Right lung (tissue), 5 donors: ENCODE results near the gene MYH7B. TPM values are rescaled to one million over a fixed set of nuclear protein-coding genes. Genes with fewer than 3 reads are reported as not detected.

Source experiments
- DNase-seq, 2 donors: peaks; one replicate each; pipeline ENCODE4 v3.0.0-alpha.2; 2013
- polyA plus RNA-seq, 5 donors: library from polyadenylated mRNA; unstranded; fragments of 120-200 nt; gene quantifications; one replicate each; pipeline versions ENCODE4 v1.2.1 to v1.2.3, GENCODE V29; 2013; ENCODE audit warnings: inconsistent platforms in 1 of 5, low replicate concordance in 1 of 5; ENCODE audit not compliant: insufficient read length in 5 of 5, insufficient read depth in 1 of 5

Gene MYH7B
- polyA plus RNA-seq, 5 donors: 1.6 to 5.6 (median 2.1) TPM

DNA sequence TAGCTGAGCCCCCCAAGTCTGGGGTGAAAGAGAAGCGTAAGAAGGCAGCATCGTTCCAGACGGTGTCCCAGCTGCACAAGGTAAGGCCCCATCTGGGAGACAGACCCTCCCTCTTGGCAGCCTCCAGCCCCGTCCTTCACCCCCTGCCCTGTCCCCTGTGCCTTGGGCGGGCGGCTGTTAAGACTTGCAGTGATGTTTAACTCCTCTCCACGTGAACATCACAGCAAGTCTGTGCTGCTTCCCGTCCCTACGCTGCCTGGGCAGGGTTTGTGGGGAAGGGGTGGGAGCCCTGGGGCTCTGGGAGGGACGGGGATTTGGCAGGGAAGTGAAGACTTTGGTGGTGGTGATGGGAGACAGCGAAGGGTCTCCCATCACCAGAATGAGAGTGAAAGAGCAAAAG, 34.6 kb downstream of the MYH7B start:
- no peak for DNase-seq

DNA sequence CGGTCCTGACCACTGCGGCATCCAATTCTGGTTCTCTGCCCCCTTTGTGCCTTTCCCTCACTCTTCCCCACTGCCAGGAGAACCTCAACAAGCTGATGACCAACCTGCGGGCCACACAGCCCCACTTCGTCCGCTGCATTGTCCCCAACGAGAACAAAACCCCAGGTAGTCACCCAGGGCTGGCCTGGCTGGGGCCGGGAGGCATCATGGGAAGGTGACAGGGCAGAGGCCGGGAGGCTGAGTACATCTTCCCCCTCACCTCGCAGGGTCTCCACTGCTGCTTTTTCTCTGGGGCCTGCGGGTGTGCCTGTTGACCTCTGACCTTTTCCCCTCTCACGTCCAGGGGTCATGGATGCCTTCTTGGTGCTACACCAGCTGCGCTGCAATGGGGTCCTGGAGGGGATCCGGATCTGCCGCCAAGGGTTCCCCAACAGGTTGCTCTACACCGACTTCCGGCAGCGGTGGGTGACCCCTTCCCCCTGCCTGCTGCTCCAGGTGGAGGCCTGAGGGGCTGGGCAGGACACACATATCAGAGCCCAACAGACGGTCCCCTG, 35.1 kb downstream of the MYH7B start:
- no peak for DNase-seq

DNA sequence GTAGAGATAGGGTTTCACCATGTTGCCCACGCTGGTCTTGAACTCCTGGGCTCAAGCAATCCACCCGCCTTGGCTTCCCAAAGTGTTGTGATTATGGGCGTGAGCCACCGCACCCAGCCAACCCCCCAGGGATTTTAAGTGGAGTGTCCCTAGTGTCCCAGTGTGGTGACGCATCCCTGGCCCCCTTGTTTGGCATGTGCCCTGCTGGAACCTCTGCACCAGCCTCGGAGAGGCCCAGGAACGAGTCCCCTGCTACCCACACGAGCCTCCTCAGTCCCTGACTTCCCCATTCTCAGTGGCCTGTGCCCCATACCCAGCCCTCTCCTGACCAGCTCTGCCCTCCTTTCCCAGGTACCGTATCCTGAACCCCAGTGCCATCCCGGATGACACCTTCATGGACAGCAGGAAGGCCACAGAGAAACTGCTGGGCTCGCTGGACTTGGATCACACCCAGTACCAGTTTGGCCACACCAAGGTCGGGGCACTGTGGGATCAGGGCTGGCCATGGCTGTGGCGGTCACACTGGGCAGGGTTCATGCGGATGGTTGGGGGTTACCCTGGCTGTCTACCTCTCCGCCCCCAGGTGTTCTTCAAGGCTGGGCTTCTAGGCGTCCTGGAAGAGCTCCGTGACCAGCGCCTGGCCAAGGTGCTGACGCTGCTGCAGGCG, 37.2 kb downstream of the MYH7B start:
- no peak for DNase-seq

DNA sequence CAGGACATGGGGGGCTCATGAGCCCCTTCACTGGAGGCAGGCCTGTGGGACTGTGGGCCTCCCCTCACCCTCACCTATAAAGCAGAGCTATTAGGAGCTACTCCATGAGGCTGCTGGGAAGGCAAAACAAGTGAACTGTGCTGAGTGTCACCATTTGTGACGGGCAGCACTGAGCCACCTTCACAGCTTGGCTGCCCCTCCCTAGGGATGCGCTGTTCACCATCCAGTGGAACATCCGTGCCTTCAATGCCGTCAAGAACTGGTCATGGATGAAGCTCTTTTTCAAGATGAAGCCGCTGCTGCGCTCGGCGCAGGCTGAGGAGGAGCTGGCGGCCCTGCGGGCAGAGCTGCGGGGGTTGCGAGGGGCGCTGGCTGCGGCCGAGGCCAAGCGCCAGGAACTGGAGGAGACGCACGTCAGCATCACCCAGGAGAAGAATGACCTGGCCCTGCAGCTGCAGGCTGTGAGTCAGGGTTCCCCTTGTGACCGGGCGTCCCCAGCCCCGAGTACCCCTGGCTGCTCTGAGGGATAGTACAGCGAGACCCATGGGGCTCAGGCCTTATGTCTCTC, 38.4 kb downstream of the MYH7B start:
- DNase-seq: no peak

DNA sequence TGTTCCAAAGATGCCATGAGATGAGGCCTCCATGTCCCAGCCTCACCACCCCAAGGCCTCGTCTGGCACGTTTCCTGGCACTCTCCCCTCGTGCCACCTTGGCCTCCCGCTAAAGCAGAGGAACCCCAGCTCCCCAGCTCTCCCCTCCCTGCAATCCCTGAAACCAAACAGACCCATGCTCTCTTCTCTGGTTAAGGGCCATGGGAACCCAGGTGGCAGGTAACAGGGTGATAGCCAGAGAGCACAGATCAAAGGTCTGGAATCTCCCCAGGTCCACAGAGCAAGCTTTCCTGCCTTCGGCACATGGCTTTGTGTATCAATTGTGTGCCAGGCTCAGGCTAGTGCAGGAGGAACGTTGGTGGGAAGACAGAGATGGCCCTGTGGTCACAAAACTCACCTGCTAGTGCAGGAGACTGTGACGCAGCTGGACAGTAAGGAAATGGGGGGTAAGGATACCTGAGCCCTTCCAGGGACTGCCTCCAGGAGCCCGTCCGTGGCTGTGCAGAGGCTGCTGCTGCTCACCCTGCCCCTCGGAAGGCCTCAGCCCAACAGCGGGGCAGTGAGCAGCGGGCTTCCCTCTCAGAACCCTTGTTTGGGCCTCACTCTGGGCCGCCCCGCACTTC, 39.0 kb downstream of the MYH7B start:
- DNase-seq: no peak

DNA sequence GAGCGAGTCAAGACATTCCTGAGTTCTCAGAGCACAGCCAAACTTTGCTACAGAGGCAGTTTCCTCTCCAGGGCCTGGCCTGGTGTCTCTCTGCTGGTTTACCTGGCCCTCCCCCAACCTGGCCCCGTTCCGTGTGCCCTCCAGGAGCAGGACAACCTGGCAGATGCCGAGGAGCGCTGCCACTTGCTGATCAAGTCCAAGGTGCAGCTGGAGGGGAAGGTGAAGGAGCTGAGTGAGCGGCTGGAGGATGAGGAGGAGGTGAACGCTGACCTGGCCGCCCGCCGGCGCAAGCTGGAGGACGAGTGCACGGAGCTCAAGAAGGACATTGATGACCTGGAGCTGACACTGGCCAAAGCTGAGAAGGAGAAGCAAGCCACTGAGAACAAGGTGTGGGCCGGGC, 39.5 kb downstream of the MYH7B start:
- DNase-seq: no peak

DNA sequence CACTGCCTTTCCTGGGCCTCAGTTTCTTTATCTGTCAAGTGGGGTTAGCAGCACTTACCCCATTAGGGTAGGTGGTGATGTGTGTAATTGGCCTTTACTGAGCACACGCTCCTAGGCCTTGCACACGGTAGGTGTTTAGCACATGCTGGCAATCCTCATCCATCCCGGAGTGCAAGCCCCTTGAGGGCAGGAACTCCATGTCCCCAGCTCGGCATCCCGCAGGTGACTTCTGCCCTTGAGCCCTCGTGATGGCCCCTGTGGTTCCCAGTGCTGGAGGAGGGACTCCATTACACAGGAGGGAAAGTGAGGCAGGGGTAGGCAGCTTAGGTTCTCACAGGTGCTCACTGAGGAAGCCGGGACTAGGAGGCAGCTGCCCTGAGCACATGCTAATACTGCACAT, 40.0 kb downstream of the MYH7B start:
- no peak for DNase-seq

DNA sequence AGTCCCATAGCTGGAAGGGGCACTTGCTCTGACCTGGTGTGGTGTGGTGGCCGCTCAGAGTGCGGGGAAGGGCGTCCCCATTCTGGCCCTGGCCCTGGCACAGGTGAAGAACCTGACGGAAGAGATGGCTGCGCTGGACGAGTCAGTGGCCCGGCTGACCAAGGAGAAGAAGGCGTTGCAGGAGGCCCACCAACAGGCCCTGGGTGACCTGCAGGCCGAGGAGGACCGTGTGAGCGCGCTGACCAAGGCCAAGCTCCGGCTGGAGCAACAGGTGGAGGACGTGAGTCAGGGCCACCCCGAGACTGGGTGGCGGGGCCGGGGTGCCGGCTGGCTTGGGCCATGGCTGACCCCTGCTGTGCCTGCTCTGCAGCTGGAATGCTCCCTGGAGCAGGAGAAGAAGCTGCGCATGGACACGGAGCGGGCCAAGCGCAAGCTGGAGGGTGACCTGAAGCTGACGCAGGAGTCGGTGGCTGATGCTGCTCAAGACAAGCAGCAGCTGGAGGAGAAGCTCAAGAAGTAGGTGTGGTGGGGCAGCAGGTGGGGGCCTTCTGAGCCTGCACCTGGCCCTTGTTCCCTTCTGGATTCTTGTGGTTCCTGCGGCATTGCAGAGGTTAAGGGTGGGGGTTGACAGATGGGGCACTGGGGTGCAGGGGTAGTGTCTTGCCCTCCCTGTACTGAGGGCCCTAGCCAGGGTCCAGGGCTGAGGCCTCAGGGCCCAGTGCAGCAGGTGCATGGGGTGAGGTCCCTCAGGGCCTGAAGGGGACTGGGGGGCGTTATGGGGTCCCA, 40.8 kb downstream of the MYH7B start:
- DNase-seq: no peak

DNA sequence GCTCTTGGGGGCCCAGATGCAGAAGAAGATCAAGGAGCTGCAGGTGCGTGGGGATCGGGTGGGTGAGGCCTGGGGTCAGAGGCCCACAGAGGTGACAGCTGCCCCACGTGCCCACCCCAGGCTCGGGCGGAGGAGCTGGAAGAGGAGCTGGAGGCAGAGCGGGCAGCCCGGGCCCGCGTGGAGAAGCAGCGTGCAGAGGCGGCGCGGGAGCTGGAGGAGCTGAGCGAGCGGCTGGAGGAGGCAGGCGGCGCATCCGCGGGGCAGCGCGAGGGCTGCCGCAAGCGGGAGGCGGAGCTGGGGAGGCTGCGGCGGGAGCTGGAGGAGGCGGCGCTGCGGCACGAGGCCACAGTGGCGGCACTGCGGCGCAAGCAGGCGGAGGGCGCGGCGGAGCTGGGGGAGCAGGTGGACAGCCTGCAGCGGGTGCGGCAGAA, 41.5 kb downstream of the MYH7B start:
- DNase-seq: no peak

DNA sequence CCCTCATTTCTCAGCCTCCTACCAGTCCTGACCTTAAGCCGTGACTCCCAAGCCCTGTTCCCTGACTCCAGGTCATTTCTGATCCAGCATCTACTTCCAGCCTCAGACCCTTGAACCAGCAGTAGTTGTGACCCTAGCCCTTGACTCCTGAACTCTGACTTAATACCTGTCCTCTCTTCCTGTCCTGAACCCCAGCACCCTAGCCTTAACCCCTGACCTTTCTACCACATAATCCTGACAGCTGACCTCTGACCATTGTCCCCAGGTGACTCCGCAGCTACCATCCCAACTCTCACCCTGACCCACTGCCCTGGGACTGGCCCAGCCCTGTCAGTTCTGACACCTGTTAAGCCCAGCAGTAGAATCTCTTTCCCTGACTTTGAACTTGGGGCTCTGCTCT, 42.1 kb downstream of the MYH7B start:
- DNase-seq: no peak

DNA sequence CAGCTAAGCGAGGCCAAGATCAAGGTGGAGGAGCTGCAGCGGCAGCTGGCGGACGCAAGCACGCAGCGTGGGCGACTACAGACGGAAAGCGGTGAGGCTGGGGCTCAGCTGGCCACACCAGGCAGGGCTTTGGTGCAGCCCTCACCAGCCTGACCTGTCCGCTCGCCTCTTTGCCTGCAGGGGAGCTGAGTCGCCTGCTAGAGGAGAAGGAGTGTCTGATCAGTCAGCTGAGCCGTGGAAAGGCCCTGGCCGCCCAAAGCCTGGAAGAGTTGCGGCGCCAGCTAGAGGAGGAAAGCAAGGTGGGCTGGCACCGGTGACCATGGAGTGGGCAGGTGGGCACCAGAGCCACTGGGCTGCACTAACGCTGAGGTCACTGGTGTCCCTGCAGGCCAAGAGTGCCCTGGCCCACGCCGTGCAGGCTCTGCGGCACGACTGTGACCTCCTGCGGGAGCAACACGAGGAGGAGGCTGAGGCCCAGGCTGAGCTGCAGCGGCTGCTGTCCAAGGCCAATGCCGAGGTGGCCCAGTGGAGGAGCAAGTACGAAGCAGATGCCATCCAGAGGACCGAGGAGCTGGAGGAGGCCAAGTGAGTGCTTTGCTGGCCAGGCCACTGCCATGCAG, 42.8 kb downstream of the MYH7B start:
- DNase-seq: no peak

DNA sequence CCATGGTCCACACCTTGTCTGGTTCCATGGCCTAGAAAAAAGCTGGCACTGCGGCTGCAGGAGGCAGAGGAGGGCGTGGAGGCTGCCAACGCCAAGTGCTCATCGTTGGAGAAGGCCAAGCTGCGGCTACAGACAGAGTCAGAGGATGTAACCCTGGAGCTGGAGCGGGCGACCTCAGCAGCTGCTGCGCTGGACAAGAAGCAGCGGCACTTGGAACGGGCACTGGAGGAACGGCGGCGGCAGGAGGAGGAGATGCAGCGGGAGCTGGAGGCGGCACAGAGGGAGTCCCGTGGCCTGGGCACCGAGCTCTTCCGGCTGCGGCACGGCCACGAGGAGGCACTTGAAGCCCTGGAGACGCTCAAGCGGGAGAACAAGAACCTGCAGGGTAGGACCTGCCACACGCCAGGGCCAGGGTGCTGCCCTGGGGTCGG, 43.4 kb downstream of the MYH7B start:
- DNase-seq: no peak

DNA sequence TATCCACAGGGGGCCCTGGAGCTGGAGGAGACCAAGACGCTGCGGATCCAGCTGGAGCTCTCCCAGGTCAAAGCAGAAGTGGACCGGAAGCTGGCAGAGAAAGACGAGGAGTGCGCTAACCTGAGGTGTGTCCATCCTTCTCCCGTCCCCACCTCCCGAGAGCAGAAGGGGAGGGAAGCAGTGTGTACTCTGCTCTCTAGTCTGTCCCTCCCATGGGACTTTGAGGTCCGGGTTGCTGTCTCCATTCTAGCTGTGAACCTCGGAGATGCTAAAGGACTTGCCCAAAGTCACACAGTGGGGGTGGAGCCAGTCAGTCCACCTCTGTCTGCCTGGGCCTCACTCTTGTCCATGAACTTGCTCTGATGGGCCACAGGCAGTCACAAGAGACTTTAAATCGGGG, 44.1 kb downstream of the MYH7B start:
- DNase-seq: no peak

DNA sequence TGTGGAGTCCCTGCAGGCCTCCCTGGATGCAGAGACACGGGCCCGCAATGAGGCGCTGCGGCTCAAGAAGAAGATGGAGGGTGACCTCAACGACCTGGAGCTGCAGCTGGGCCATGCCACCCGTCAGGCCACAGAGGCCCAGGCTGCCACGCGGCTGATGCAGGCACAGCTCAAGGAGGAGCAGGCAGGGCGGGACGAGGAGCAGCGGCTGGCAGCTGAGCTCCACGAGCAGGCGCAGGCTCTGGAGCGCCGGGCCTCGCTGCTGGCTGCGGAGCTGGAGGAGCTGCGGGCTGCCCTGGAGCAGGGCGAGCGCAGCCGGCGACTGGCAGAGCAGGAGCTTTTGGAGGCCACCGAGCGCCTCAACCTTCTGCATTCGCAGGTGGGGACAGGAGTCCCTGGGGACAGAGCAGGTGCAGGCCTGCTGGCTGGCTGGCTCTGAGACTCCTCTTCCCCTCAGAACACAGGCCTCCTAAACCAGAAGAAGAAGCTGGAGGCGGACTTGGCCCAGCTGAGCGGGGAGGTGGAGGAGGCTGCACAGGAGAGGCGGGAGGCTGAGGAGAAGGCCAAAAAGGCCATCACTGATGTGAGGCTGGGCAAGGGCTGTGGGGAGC, 44.7 kb downstream of the MYH7B start:
- no peak for DNase-seq

DNA sequence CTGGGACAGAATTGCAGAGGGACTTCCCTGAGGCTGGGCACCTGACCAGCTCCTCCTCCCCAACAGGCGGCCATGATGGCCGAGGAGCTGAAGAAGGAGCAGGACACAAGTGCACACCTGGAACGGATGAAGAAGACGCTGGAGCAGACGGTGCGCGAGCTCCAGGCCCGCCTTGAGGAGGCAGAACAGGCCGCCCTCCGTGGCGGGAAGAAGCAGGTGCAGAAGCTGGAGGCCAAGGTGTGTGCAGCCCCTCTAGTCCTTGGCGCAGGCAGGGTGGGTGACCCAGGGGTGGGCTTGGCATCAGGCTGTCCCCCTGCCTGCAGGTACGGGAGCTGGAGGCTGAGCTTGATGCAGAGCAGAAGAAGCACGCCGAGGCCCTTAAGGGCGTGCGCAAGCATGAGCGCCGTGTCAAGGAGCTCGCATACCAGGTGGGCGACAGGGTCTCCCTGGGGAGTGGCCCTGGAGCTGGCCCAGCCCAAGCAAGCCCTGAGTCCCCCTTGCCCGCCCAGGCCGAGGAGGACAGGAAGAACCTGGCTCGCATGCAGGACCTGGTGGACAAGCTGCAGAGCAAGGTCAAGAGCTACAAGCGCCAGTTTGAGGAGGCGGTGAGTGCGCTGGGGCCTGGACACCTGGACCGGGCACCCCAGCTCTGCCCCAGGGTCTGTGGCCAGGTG, 45.4 kb downstream of the MYH7B start:
- no peak for DNase-seq

DNA sequence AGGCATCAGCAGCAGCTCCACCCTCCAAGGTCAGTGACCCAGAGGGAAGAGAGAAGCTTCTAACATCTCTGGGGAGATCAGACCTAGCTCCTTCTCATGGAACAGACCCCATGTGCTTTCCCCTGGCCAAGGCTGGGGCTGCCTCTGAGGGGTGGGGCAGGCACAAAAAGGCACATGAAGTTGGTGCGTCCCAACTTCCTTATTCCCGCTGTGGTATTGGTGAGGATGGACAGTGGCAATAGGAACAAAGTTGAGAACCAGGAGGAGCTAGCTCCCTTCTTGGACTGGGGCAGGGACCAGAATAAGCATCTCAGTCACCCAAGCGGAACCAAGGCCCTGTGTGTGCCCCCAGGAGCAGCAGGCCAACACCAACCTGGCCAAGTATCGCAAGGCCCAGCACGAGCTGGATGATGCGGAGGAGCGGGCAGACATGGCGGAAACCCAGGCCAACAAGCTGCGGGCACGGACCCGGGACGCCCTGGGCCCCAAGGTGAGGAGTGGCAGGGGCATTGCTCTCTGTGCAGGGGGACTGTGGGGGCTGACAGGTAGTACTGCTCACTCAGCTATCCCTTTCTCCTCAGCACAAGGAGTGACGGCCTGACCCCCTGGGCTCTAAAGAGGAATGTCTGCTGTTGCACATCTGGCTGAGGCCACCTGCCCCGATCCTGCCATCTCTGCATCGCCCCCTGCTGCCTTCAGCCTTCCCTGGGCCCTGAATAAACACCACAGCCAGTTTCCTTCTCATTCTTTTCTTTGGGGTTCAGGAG, 46.1 kb downstream of the MYH7B start:
- no peak for DNase-seq

DNA sequence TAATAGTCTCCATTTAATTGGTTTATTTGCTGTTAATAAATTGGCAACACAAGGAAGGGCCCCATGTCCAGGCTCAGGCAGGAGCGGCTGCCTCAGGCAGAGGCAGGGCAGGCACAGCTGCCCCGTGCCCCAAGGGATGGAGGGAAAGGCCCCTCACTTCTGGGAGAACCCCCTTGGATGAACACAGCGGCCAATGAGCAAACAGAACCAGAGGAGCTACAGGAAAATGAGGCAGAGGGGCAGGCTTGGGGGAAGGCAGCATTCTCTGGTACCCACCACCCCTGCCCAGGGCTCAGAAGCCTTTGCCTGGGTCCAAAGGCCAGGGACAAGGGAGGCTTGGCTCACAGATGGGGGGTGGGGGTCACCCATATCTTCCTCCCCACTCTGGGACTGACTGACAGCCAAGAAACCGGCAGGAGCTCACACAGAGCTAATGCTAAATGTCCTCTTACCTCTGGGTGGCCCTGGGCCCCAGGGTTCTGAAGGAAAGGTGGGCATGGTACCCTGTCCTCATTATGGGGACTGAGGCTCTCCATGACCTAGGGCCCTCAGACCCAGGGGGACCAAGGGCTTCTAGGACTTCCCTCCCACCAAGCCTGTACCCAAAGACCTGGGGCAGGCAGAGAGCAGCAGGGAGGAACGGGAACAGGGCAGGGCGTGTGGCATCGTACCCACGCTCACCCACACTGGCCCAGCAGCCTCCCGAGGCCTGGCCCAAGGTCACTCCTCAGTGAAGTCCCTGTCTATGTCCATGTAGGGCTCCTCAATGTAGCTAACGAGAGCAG, 47.0 kb downstream of the MYH7B start:
- DNase-seq: no peak

DNA sequence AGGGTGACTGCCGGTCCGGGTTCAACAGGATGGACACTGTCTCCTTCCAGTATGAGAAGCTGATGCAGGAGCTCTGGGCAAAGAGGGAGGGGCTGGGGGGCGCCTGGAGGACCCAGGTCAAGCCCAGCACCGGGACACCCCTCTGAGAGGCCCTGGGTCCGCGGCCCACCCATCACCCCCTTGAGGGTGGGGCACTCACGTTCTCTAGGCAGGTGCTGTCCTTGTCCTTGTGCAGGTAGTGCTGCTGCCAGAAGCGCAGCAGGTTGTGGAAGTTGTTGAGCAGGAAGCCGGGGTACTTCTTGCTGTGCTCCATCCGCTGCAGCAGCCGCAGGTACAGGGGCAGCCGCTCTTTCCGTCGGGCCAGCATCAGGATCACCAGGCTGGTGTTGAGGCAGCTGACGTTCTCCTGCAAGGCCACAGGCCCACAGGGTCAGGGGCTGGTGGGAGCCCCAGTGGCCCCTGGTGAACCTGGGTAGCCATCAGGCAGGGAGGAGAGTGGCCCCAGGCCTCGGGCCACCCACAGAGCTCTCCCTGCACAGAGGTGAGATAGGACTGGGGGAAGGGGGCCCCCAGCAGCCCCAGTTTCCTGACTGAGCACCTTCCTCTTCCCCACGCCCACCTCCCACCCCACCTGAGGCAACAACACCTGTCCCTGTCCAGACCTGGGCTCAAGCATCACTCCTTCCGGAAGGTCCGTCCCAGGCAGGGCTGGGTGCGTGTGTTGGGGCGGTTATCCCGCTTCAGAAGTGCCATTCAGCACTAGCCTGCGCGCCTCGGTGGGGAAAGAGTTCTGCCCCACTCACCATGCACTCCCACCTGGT, 47.8 kb downstream of the MYH7B start:
- no peak for DNase-seq
